Measurements from ENCODE around the gene MOSMO. TPM values are rescaled to one million over a fixed set of nuclear protein-coding genes. Genes with fewer than 3 reads are reported as not detected.

Gene MOSMO
- total RNA-seq, 1 experiment from 2014 or later, result 27.6 TPM

DNA sequence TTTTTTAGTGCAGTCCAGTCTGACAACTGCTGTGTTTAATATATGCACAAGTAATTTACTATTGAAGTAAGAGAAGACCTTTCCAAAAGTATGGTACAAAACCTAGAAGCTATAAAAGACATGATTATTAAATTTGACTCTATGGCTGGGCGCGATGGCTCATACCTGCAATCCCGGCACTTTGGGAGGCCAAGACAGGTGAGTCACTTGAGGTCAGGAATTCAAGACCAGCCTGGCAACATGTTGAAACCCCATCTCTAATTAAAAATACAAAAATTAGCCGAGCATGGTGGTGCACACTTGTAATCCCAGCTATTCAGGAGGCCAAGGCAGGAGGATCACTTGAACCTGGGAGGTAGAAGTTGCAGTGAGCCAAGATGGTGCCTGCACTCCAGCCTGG lies 43.1 kb downstream of the MOSMO start:
- peak overlapping the region; percentile 49 for H3K4me2 ChIP-seq (ENCODE audit: low read length)
- H3K79me2 ChIP-seq (ENCODE audit: insufficient read depth, low read length), result peaks cover 71% of the 10 kb centered on the region
- H3K4me3 ChIP-seq (replicated peaks in 1 of 2; ENCODE audit: low read depth in 1 of 2, low read length in 2 of 2), result 0 out of 4 replicates have a peak overlapping the region, but pooled peaks of 1 of the 2 experiments have one; percentile 5
- DNase-seq (ENCODE audit: low read depth, low spot score) (peak; percentile 42), ATAC-seq (peak; percentile 55)
- peaks cover 61 to 68% of the 10 kb centered on the region in 2 experiments for H3K4me1 ChIP-seq (ENCODE audit: control insufficient read depth in 1 of 2, insufficient read depth in 2 of 2, low read length in 2 of 2)
- no peaks in the 10 kb centered on the region for H3K9me2 ChIP-seq (ENCODE audit: insufficient read depth)
- no peaks in the 10 kb centered on the region for H3K27me3 ChIP-seq (ENCODE audit: insufficient read depth, low read length)
- H3K27ac ChIP-seq (ENCODE audit: low read depth, low read length), result peak overlapping the region; percentile 39; the same call in 1 of the 2 replicates
- no peak overlapping the region for H2AFZ ChIP-seq (ENCODE audit: low read depth, low read length, poor library complexity, severe bottlenecking)
- POLR2A ChIA-PET, result no interaction called here
- no peaks in the 10 kb centered on the region for H3K36me3 ChIP-seq (ENCODE audit: control insufficient read depth in 1 of 2, insufficient read depth in 2 of 2, low read length in 2 of 2)
- CTCF ChIA-PET, result interaction anchor here (0.6 to 3.3 kb wide), 2 partner anchors 26 to 135 kb away, joined by 3 to 24 read pairs; no protein-coding TSS in a partner anchor
- TF ChIP-seq CBX3 (IDR thresholded peaks at IDR 0.05; ENCODE audit: low read depth) (peak; percentile 32; the same call in 1 of the 2 replicates), CEBPB (IDR thresholded peaks at IDR 0.05; ENCODE audit: low read depth) (peak; percentile 57; the same call in 1 of the 2 replicates), SIN3A (IDR thresholded peaks at IDR 0.05; ENCODE audit: low read depth) (no peak), JUND (IDR thresholded peaks at IDR 0.05) (peak; percentile 71), POLR2A (IDR thresholded peaks at IDR 0.05; ENCODE audit: borderline replicate concordance, extremely low read depth, insufficient read depth, insufficient read length) (no peak), ZNF274 (IDR thresholded peaks at IDR 0.05; ENCODE audit: low read depth, low read length) (no peak), POLR2AphosphoS5 (IDR thresholded peaks at IDR 0.05; ENCODE audit: low read depth, low read length) (no peak), RAD21 (IDR thresholded peaks at IDR 0.05; ENCODE audit: low read depth) (no peak), EZH2 (IDR thresholded peaks at IDR 0.05) (no peak), TCF7L2 (IDR thresholded peaks at IDR 0.05; ENCODE audit: borderline replicate concordance, extremely low read depth, insufficient read depth, insufficient read length) (no peak), EGR1 (IDR thresholded peaks at IDR 0.05; ENCODE audit: low read depth) (no peak), YY1 (IDR thresholded peaks at IDR 0.05; ENCODE audit: extremely low read depth, insufficient replicate concordance, low read depth, low read length) (no peak), SRF (IDR thresholded peaks at IDR 0.05; ENCODE audit: low read depth) (no peak), FOSL1 (IDR thresholded peaks at IDR 0.05; ENCODE audit: low read depth) (peak; percentile 77), SP1 (IDR thresholded peaks at IDR 0.05; ENCODE audit: low read depth) (peak; percentile 45), EZH2phosphoT487 (IDR thresholded peaks at IDR 0.05; ENCODE audit: borderline replicate concordance) (no peak)
- TF ChIP-seq, protein P1, sequence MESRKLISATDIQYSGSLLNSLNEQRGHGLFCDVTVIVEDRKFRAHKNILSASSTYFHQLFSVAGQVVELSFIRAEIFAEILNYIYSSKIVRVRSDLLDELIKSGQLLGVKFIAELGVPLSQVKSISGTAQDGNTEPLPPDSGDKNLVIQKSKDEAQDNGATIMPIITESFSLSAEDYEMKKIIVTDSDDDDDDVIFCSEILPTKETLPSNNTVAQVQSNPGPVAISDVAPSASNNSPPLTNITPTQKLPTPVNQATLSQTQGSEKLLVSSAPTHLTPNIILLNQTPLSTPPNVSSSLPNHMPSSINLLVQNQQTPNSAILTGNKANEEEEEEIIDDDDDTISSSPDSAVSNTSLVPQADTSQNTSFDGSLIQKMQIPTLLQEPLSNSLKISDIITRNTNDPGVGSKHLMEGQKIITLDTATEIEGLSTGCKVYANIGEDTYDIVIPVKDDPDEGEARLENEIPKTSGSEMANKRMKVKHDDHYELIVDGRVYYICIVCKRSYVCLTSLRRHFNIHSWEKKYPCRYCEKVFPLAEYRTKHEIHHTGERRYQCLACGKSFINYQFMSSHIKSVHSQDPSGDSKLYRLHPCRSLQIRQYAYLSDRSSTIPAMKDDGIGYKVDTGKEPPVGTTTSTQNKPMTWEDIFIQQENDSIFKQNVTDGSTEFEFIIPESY (IDR thresholded peaks at IDR 0.05; ENCODE audit: extremely low read depth, insufficient replicate concordance, low read length), result no peak
- TF ChIP-seq, protein P2, sequence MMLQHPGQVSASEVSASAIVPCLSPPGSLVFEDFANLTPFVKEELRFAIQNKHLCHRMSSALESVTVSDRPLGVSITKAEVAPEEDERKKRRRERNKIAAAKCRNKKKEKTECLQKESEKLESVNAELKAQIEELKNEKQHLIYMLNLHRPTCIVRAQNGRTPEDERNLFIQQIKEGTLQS (IDR thresholded peaks at IDR 0.05), result no peak
- TF ChIP-seq, protein P3, sequence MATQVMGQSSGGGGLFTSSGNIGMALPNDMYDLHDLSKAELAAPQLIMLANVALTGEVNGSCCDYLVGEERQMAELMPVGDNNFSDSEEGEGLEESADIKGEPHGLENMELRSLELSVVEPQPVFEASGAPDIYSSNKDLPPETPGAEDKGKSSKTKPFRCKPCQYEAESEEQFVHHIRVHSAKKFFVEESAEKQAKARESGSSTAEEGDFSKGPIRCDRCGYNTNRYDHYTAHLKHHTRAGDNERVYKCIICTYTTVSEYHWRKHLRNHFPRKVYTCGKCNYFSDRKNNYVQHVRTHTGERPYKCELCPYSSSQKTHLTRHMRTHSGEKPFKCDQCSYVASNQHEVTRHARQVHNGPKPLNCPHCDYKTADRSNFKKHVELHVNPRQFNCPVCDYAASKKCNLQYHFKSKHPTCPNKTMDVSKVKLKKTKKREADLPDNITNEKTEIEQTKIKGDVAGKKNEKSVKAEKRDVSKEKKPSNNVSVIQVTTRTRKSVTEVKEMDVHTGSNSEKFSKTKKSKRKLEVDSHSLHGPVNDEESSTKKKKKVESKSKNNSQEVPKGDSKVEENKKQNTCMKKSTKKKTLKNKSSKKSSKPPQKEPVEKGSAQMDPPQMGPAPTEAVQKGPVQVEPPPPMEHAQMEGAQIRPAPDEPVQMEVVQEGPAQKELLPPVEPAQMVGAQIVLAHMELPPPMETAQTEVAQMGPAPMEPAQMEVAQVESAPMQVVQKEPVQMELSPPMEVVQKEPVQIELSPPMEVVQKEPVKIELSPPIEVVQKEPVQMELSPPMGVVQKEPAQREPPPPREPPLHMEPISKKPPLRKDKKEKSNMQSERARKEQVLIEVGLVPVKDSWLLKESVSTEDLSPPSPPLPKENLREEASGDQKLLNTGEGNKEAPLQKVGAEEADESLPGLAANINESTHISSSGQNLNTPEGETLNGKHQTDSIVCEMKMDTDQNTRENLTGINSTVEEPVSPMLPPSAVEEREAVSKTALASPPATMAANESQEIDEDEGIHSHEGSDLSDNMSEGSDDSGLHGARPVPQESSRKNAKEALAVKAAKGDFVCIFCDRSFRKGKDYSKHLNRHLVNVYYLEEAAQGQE (IDR thresholded peaks at IDR 0.05; ENCODE audit: low read depth), result no peak
- H3K9ac ChIP-seq (ENCODE audit: low read length), result 0 out of 2 replicates have a peak overlapping the region, but pooled peaks have one; percentile 9
- intact Hi-C loops (cut with micrococcal nuclease), result loop anchor here (2.0 kb wide), 1 partner anchor 20 kb away; no protein-coding TSS in a partner anchor
- no peaks in the 10 kb centered on the region for H4K20me1 ChIP-seq (ENCODE audit: insufficient read depth)
- RAD21 ChIA-PET (ENCODE audit: low non-redundant PET in 1 of 2, low total read pairs in 2 of 2, uncharacterized antibody in 2 of 2, unreplicated experiment in 2 of 2), result no interaction called here
- H3K9me3 ChIP-seq (ENCODE audit: control insufficient read depth in 1 of 2, insufficient read depth in 1 of 2, low read depth in 1 of 2, low read length in 2 of 2), result no peaks in the 10 kb centered on the region
- no TSS peak for BruUV-seq (replicated peaks)
